ENCODE results near the gene TNFRSF4. TPM values are rescaled to one million over a fixed set of nuclear protein-coding genes. Genes with fewer than 3 reads are reported as not detected.

Gene TNFRSF4
- total and polyA plus RNA-seq, 2 donors (not counting 1 experiment from before 2014, with no cell fraction given) = 0.05 to 0.17 TPM

- Histone ChIP-seq H3K27ac (ENCODE audit: insufficient read depth, low read length) (no peak overlapping the region), H3K36me3 (ENCODE audit: control insufficient read depth, insufficient read depth, low read length) (no peaks in the 10 kb centered on the region), H3K9ac (ENCODE audit: insufficient read depth, low read length) (no peak overlapping the region), H3K9me3 (ENCODE audit: control insufficient read depth, insufficient read depth, low read depth, low read length) (no peaks in the 10 kb centered on the region), H3K4me3 (replicated peaks in 1 of 4; ENCODE audit: control extremely low read depth in 1 of 4, insufficient read depth in 1 of 4, low read depth in 3 of 4, low read length in 4 of 4) (no peak overlapping the region), H3K27me3 (ENCODE audit: control insufficient read depth, insufficient read depth, low read length) (no peaks in the 10 kb centered on the region), H3K4me2 (ENCODE audit: extremely low read depth, insufficient read depth, low read length) (no peak overlapping the region), H3K4me1 (ENCODE audit: control insufficient read depth, extremely low read depth, insufficient read depth, low read length) (no peaks in the 10 kb centered on the region), H3K79me2 (ENCODE audit: control insufficient read depth, insufficient read depth, low read length) (no peaks in the 10 kb centered on the region), H4K20me1 (ENCODE audit: control insufficient read depth, extremely low read depth, insufficient read depth, low read length) (no peaks in the 10 kb centered on the region), H2AFZ (ENCODE audit: low read length) (no peak overlapping the region)
- TF ChIP-seq EZH2 (IDR thresholded peaks at IDR 0.05; ENCODE audit: low read length, missing control alignments) (no peak), CTCF (conservative IDR thresholded peaks at IDR 0.05 in 1 of 2, IDR thresholded peaks at IDR 0.05 in 1 of 2; ENCODE audit: low read depth in 1 of 2, low read length in 2 of 2) (no peak)
- no peak for DNase-seq (ENCODE audit: low read depth in 2 of 2)
Measured at GRCh38 chr1:1245817-1246576, 32.0 kb upstream of the TNFRSF4 start.

GRCh38 chr1:1245178-1245816 is 31.3 kb upstream of the TNFRSF4 start:
- TF ChIP-seq EZH2 (IDR thresholded peaks at IDR 0.05; ENCODE audit: low read length, missing control alignments) (no peak), CTCF (conservative IDR thresholded peaks at IDR 0.05 in 1 of 2, IDR thresholded peaks at IDR 0.05 in 1 of 2; ENCODE audit: low read depth in 1 of 2, low read length in 2 of 2) (no peak)
- no peaks in the 10 kb centered on the region for H3K4me1 ChIP-seq (ENCODE audit: control insufficient read depth, extremely low read depth, insufficient read depth, low read length)
- no peak overlapping the region for H3K9ac ChIP-seq (ENCODE audit: insufficient read depth, low read length)
- no peak overlapping the region for H3K4me2 ChIP-seq (ENCODE audit: extremely low read depth, insufficient read depth, low read length)
- H3K79me2 ChIP-seq (ENCODE audit: control insufficient read depth, insufficient read depth, low read length) = no peaks in the 10 kb centered on the region
- no peak overlapping the region for H2AFZ ChIP-seq (ENCODE audit: low read length)
- H4K20me1 ChIP-seq (ENCODE audit: control insufficient read depth, extremely low read depth, insufficient read depth, low read length) = no peaks in the 10 kb centered on the region
- no peak overlapping the region for H3K27ac ChIP-seq (ENCODE audit: insufficient read depth, low read length)
- no peak overlapping the region for H3K4me3 ChIP-seq (replicated peaks in 1 of 4; ENCODE audit: control extremely low read depth in 1 of 4, insufficient read depth in 1 of 4, low read depth in 3 of 4, low read length in 4 of 4)
- no peaks in the 10 kb centered on the region for H3K27me3 ChIP-seq (ENCODE audit: control insufficient read depth, insufficient read depth, low read length)
- DNase-seq (ENCODE audit: low read depth in 2 of 2) = no peak
- no peaks in the 10 kb centered on the region for H3K9me3 ChIP-seq (ENCODE audit: control insufficient read depth, insufficient read depth, low read depth, low read length)
- H3K36me3 ChIP-seq (ENCODE audit: control insufficient read depth, insufficient read depth, low read length) = no peaks in the 10 kb centered on the region

GRCh38 chr1:1244192-1244811 is 30.3 kb upstream of the TNFRSF4 start:
- DNase-seq (ENCODE audit: low read depth in 2 of 2) = no peak
- Histone ChIP-seq H3K36me3 (ENCODE audit: control insufficient read depth, insufficient read depth, low read length) (no peaks in the 10 kb centered on the region), H3K4me2 (ENCODE audit: extremely low read depth, insufficient read depth, low read length) (no peak overlapping the region), H3K9ac (ENCODE audit: insufficient read depth, low read length) (no peak overlapping the region), H2AFZ (ENCODE audit: low read length) (no peak overlapping the region), H3K27me3 (ENCODE audit: control insufficient read depth, insufficient read depth, low read length) (no peaks in the 10 kb centered on the region), H3K4me1 (ENCODE audit: control insufficient read depth, extremely low read depth, insufficient read depth, low read length) (no peaks in the 10 kb centered on the region), H3K4me3 (replicated peaks in 1 of 4; ENCODE audit: control extremely low read depth in 1 of 4, insufficient read depth in 1 of 4, low read depth in 3 of 4, low read length in 4 of 4) (no peak overlapping the region), H3K27ac (ENCODE audit: insufficient read depth, low read length) (no peak overlapping the region), H3K79me2 (ENCODE audit: control insufficient read depth, insufficient read depth, low read length) (no peaks in the 10 kb centered on the region), H3K9me3 (ENCODE audit: control insufficient read depth, insufficient read depth, low read depth, low read length) (no peaks in the 10 kb centered on the region), H4K20me1 (ENCODE audit: control insufficient read depth, extremely low read depth, insufficient read depth, low read length) (no peaks in the 10 kb centered on the region)
- TF ChIP-seq CTCF (conservative IDR thresholded peaks at IDR 0.05 in 1 of 2, IDR thresholded peaks at IDR 0.05 in 1 of 2; ENCODE audit: low read depth in 1 of 2, low read length in 2 of 2) = no peak
- no peak for TF ChIP-seq EZH2 (IDR thresholded peaks at IDR 0.05; ENCODE audit: low read length, missing control alignments)

Measured in fibroblast of lung (primary cell).